NCI-H128 (cell line): ENCODE measurements around the gene KCNAB1.

ENCODE experiments used
- DNase-seq: peaks from one replicate; lab custom pipeline; 2025; ENCODE audit not compliant: unreplicated experiment; lab: John Stamatoyannopoulos, UW

KCNAB1 gene

GRCh38 chr3:156359368-156359767 lies 239.0 kb downstream of the KCNAB1 start:
- DNase-seq = no peak

GRCh38 chr3:156360083-156360482 lies 239.7 kb downstream of the KCNAB1 start:
- no peak for DNase-seq

GRCh38 chr3:156360963-156361362 lies 240.6 kb downstream of the KCNAB1 start:
- no peak for DNase-seq

GRCh38 chr3:156366559-156366958 lies 246.2 kb downstream of the KCNAB1 start:
- no peak for DNase-seq

GRCh38 chr3:156368189-156368588 lies 247.8 kb downstream of the KCNAB1 start:
- no peak for DNase-seq

- no peak for DNase-seq
These were observed 251.3 kb downstream of the KCNAB1 start for GRCh38 chr3:156371701-156372100.

- no peak for DNase-seq
These were observed 252.7 kb downstream of the KCNAB1 start for GRCh38 chr3:156373095-156373494.

- DNase-seq = no peak
These were observed 253.3 kb downstream of the KCNAB1 start for GRCh38 chr3:156373654-156374053.

GRCh38 chr3:156376199-156376598 lies 255.8 kb downstream of the KCNAB1 start:
- no peak for DNase-seq

- no peak for DNase-seq
These were observed 256.9 kb downstream of the KCNAB1 start for GRCh38 chr3:156377266-156377665.

- DNase-seq = no peak
These were observed 257.3 kb downstream of the KCNAB1 start for GRCh38 chr3:156377718-156378117.

- DNase-seq = no peak
These were observed 258.5 kb downstream of the KCNAB1 start for GRCh38 chr3:156378871-156379270.

GRCh38 chr3:156379327-156379726 lies 258.9 kb downstream of the KCNAB1 start:
- no peak for DNase-seq

GRCh38 chr3:156381253-156381652 lies 260.9 kb downstream of the KCNAB1 start:
- no peak for DNase-seq

- DNase-seq = no peak
These were observed 262.3 kb downstream of the KCNAB1 start for GRCh38 chr3:156382458-156383346.

- DNase-seq = no peak
These were observed 263.2 kb downstream of the KCNAB1 start for GRCh38 chr3:156383441-156384025.

- no peak for DNase-seq
These were observed 268.4 kb downstream of the KCNAB1 start for GRCh38 chr3:156388497-156389448.

GRCh38 chr3:156389449-156389950 lies 269.1 kb downstream of the KCNAB1 start:
- DNase-seq = no peak

GRCh38 chr3:156390846-156391245 lies 270.5 kb downstream of the KCNAB1 start:
- DNase-seq = no peak

GRCh38 chr3:156395961-156396710 lies 275.8 kb downstream of the KCNAB1 start:
- DNase-seq = no peak
